HEK293 (cell line): Measurements from ENCODE around the gene PLA2G4D.

Experiments used
- CTCF ChIA-PET: fragments of 350-600 bp; formaldehyde crosslinking; extraction: SDS; loops from one replicate; lab custom pipeline; 2021; ENCODE audit warnings: antibody characterized with exemption; lab: Yijun Ruan, JAX
- POLR2A ChIA-PET: fragments of 300-600 bp; formaldehyde crosslinking; extraction: SDS; loops from one replicate; lab custom pipeline; 2020; ENCODE audit warnings: antibody characterized with exemption, inconsistent platforms; lab: Yijun Ruan, JAX
- H3K27ac ChIP-seq: fragments of 200-500 bp; sonication (Bioruptor generic); 2 replicates; pipeline ENCODE4 v1.5.1; 2014; ENCODE audit warnings: low read depth, low read length, control low read depth, inconsistent platforms; ENCODE audit errors: extremely low read depth
- H3K36me3 ChIP-seq, 2 experiments: fragments of 200-500 bp in 1 of 2; sonication (Bioruptor generic) in 1 of 2; 1 replicate in 1 of 2; 2 replicates in 1 of 2; pipeline ENCODE4 v1.5.1; 2014 to 2017; ENCODE audit warnings: inconsistent platforms in 2 of 2, low read length in 2 of 2; ENCODE audit not compliant: control insufficient read depth in 2 of 2, insufficient read depth in 1 of 2
- H3K4me1 ChIP-seq: fragments of 200-500 bp; sonication (Bioruptor generic); 2 replicates; pipeline ENCODE4 v1.5.1; 2014; ENCODE audit warnings: mild to moderate bottlenecking, low read length, inconsistent platforms; ENCODE audit not compliant: control insufficient read depth, insufficient read depth
- H3K4me3 ChIP-seq: 2 replicates; pipeline ENCODE4 v1.5.1; 2011; ENCODE audit warnings: low read depth, mild to moderate bottlenecking, control low read depth, low read length, moderate library complexity
- H3K9me3 ChIP-seq: fragments of 200-500 bp; sonication (Bioruptor generic); 2 replicates; pipeline ENCODE4 v1.5.1; 2014; ENCODE audit warnings: low read depth, low read length, inconsistent platforms; ENCODE audit not compliant: control insufficient read depth, insufficient read depth
- HOXD13 ChIP-seq: sonication (generic); formaldehyde crosslinking; IDR thresholded peaks from 2 replicates; pipeline ENCODE4 v1.8.0; 2022; ENCODE audit warnings: missing genetic modification reagents, borderline replicate concordance
- ZNF146 ChIP-seq: fragments of 450-650 bp; formaldehyde crosslinking; IDR thresholded peaks from 2 replicates; pipeline ENCODE4 v1.5.1; 2016; ENCODE audit warnings: missing biosample characterization, missing genetic modification characterization
- ZNF211 ChIP-seq: fragments of 450-650 bp; formaldehyde crosslinking; IDR thresholded peaks from 2 replicates; pipeline ENCODE4 v1.5.1; 2016; ENCODE audit warnings: low read depth, missing biosample characterization, missing genetic modification characterization
- ZNF280D ChIP-seq: fragments of 450-650 bp; formaldehyde crosslinking; IDR thresholded peaks from 2 replicates; pipeline ENCODE4 v1.5.1; 2016; ENCODE audit warnings: missing biosample characterization, missing genetic modification characterization
- ZNF404 ChIP-seq: fragments of 450-650 bp; formaldehyde crosslinking; IDR thresholded peaks from 2 replicates; pipeline ENCODE4 v1.5.1; 2017; ENCODE audit warnings: missing biosample characterization, missing genetic modification characterization
- ZNF544 ChIP-seq: fragments of 450-650 bp; formaldehyde crosslinking; IDR thresholded peaks from 2 replicates; pipeline ENCODE4 v1.5.0; 2017; ENCODE audit warnings: missing biosample characterization, missing genetic modification characterization
- ZNF624 ChIP-seq: fragments of 450-650 bp; formaldehyde crosslinking; IDR thresholded peaks from 2 replicates; pipeline ENCODE4 v1.5.1; 2017; ENCODE audit warnings: missing biosample characterization, missing genetic modification characterization
- ZNF768 ChIP-seq: fragments of 450-650 bp; formaldehyde crosslinking; IDR thresholded peaks from 2 replicates; pipeline ENCODE4 v1.5.1; 2018; ENCODE audit warnings: missing biosample characterization, mild to moderate bottlenecking, missing genetic modification characterization
- ZNF777 ChIP-seq: fragments of 450-650 bp; formaldehyde crosslinking; IDR thresholded peaks from 2 replicates; pipeline ENCODE4 v1.5.1; 2017; ENCODE audit warnings: missing biosample characterization, missing genetic modification characterization, borderline replicate concordance

PLA2G4D gene

GRCh38 chr15:42018306-42019224 is 75.8 kb downstream of the PLA2G4D start:
- Histone ChIP-seq H3K36me3 (no peaks in the 10 kb centered on the region), H3K4me1 (no peaks in the 10 kb centered on the region), H3K4me3 (no peak overlapping the region), H3K27ac (no peak overlapping the region), H3K9me3 (no peaks in the 10 kb centered on the region)
- ChIA-PET CTCF (no interaction called here), POLR2A (no interaction called here)
- TF ChIP-seq ZNF768 (tag by site-specific recombination) (no peak), ZNF211 (tag by site-specific recombination) (no peak), ZNF544 (tag by site-specific recombination) (no peak), HOXD13 (CRISPR knock-in tag) (no peak), ZNF404 (tag by site-specific recombination) (no peak), ZNF280D (no peak), ZNF146 (tag by site-specific recombination) (no peak), ZNF624 (tag by site-specific recombination) (no peak), ZNF777 (tag by site-specific recombination) (no peak)
